ENCODE results near the gene FER.

The FER gene

GRCh38 chr5:109231331-109231730 is 483.6 kb downstream of the FER start:
- DNase-seq (ENCODE audit: low read depth in 2 of 2, low spot score in 1 of 2), result no peak

- no peak for DNase-seq (ENCODE audit: low read depth in 2 of 2, low spot score in 1 of 2)
These were observed 486.7 kb downstream of the FER start for GRCh38 chr5:109234381-109234780.

- DNase-seq (ENCODE audit: low read depth in 2 of 2, low spot score in 1 of 2), result no peak
These were observed 491.8 kb downstream of the FER start for GRCh38 chr5:109239456-109239855.

GRCh38 chr5:109242518-109242917 is 494.8 kb downstream of the FER start:
- no peak for DNase-seq (ENCODE audit: low read depth in 2 of 2, low spot score in 1 of 2)

GRCh38 chr5:109246395-109246794 is 498.7 kb downstream of the FER start:
- no peak for DNase-seq (ENCODE audit: low read depth in 2 of 2, low spot score in 1 of 2)

All from stimulated activated CD8-positive, alpha-beta memory T cell treated with anti-CD3 and anti-CD28 coated beads, Interleukin-4, amount 100 ng/mL, for 1 hour (primary cell).